Esophagus muscularis mucosa (tissue), 4 donors: Measurements from ENCODE around the gene MEGF9. TPM values are rescaled to one million over a fixed set of nuclear protein-coding genes. Genes with fewer than 3 reads are reported as not detected.

Experiments
- DNase-seq: peaks from one replicate; pipeline ENCODE4 v3.0.0-alpha.2; 2017; ENCODE audit errors: extremely low spot score
- H3K27ac ChIP-seq, 4 donors: fragments of 200-600 bp; sonication (generic); replicated peaks in 1 of 4; 1 replicate in 3 of 4; 2 replicates in 1 of 4; pipeline ENCODE4 v1.5.1; 2016 to 2019; ENCODE audit warnings: mild to moderate bottlenecking in 1 of 4
- H3K27me3 ChIP-seq, 4 donors: fragments of 200-600 bp; sonication (generic); one replicate each; pipeline versions ENCODE4 v1.5.1 to v1.6.0; 2016 to 2019
- H3K36me3 ChIP-seq, 4 donors: fragments of 200-600 bp; sonication (generic); one replicate each; pipeline ENCODE4 v1.5.1; 2016 to 2019
- H3K4me1 ChIP-seq, 4 donors: fragments of 200-600 bp; sonication (generic); one replicate each; pipeline ENCODE4 v1.5.1; 2016 to 2019
- H3K4me3 ChIP-seq, 4 donors: fragments of 200-600 bp; sonication (generic); 1 replicate in 2 of 4; 2 replicates in 2 of 4; pipeline ENCODE4 v1.5.1; 2016 to 2019; ENCODE audit warnings: mild to moderate bottlenecking in 4 of 4, moderate library complexity in 1 of 4
- H3K9me3 ChIP-seq, 4 donors: fragments of 200-600 bp; sonication (generic); 1 replicate in 3 of 4; 2 replicates in 1 of 4; pipeline ENCODE4 v1.5.1; 2016 to 2019
- CTCF ChIP-seq, 3 experiments: fragments of 200-600 bp in 2 of 3; fragments of 450-650 bp in 1 of 3; sonication (generic) in 2 of 3; IDR thresholded peaks; one replicate each; pipeline ENCODE4 v1.5.1; 2017 to 2019; ENCODE audit warnings: antibody characterized with exemption in 3 of 3, mild to moderate bottlenecking in 2 of 3, moderate library complexity in 1 of 3
- EP300 ChIP-seq: sonication (generic); formaldehyde crosslinking; IDR thresholded peaks from one replicate; pipeline ENCODE4 v1.6.1; 2017; ENCODE audit warnings: antibody characterized with exemption
- POLR2A ChIP-seq: fragments of 450-650 bp; IDR thresholded peaks from one replicate; pipeline ENCODE4 v1.6.1; 2017; ENCODE audit warnings: antibody characterized with exemption, moderate library complexity, mild to moderate bottlenecking, low read depth
- POLR2AphosphoS5 ChIP-seq, 2 donors: sonication (generic); formaldehyde crosslinking; IDR thresholded peaks; one replicate each; pipeline ENCODE4 v1.6.1; 2017; ENCODE audit warnings: antibody characterized with exemption in 2 of 2
- WGBS: methylation state at CpG from one replicate; pipeline ENCODE4 v1.1.5; 2018; 5-methylcytosine and 5-hydroxymethylcytosine counted together
- intact Hi-C: fragments of 100-400 bp; cut with DNase I; formaldehyde crosslinking; loops from one replicate; pipeline ENCODE4 v1.15.1; 2023
- total RNA-seq, 4 donors: library from RNA; depleted of rRNA; stranded (reverse); fragments of >200 nt; gene quantifications; one replicate each; pipeline versions ENCODE4 v1.1.0 to v1.2.1, GENCODE V29; 2016

Gene MEGF9
- total RNA-seq, 4 donors from 2014 or later = 17.1 to 23.1 (median 18.9) TPM

GRCh38 chr9:120603010-120603409 is 111.3 kb downstream of the MEGF9 start:
- H3K9me3 ChIP-seq = no peaks in the 10 kb centered on the region
- H3K27ac ChIP-seq = no peak overlapping the region
- no peak for DNase-seq
- WGBS = 100% methylated on average over 1 of the region's 1 CpG
- intact Hi-C loops = no loop called here
- no peaks in the 10 kb centered on the region for H3K4me1 ChIP-seq
- TF ChIP-seq EP300 (no peak), POLR2A (no peak), CTCF (IDR thresholded peaks at IDR 0.05) (no peak), POLR2AphosphoS5 (IDR thresholded peaks at IDR 0.05) (no peak)
- no peaks in the 10 kb centered on the region for H3K27me3 ChIP-seq
- peaks cover 4 to 34% (median 21%) of the 10 kb centered on the region in 4 donors for H3K36me3 ChIP-seq
- H3K4me3 ChIP-seq = no peak overlapping the region

GRCh38 chr9:120593955-120594277 is 120.4 kb downstream of the MEGF9 start:
- peaks cover 0 to 2% (median 0%) of the 10 kb centered on the region in 4 donors for H3K9me3 ChIP-seq
- no peaks in the 10 kb centered on the region for H3K36me3 ChIP-seq
- 23% methylated on average over 2 of the region's 2 CpGs for WGBS
- no peak overlapping the region for H3K4me3 ChIP-seq
- TF ChIP-seq CTCF (IDR thresholded peaks at IDR 0.05) = no peak
- TF ChIP-seq POLR2AphosphoS5 (IDR thresholded peaks at IDR 0.05) = no peak
- intact Hi-C loops = no loop called here
- H3K27ac ChIP-seq = no peak overlapping the region
- no peaks in the 10 kb centered on the region for H3K27me3 ChIP-seq
- DNase-seq = no peak
- no peaks in the 10 kb centered on the region for H3K4me1 ChIP-seq

GRCh38 chr9:120593250-120593954 is 120.9 kb downstream of the MEGF9 start:
- 88% methylated on average over 5 of the region's 5 CpGs for WGBS
- Histone ChIP-seq H3K27me3 (no peaks in the 10 kb centered on the region), H3K4me1 (no peaks in the 10 kb centered on the region), H3K36me3 (no peaks in the 10 kb centered on the region), H3K9me3 (peaks cover 0 to 2% (median 0%) of the 10 kb centered on the region in 4 donors), H3K27ac (no peak overlapping the region), H3K4me3 (no peak overlapping the region)
- intact Hi-C loops = no loop called here
- DNase-seq = no peak
- TF ChIP-seq CTCF (IDR thresholded peaks at IDR 0.05) = no peak
- TF ChIP-seq POLR2AphosphoS5 (IDR thresholded peaks at IDR 0.05) = no peak
- TF ChIP-seq EP300 = no peak
- no peak for TF ChIP-seq POLR2A

- intact Hi-C loops = no loop called here
- Histone ChIP-seq H3K27me3 (no peaks in the 10 kb centered on the region), H3K4me1 (no peaks in the 10 kb centered on the region), H3K27ac (no peak overlapping the region), H3K36me3 (no peaks in the 10 kb centered on the region), H3K9me3 (peaks cover 0 to 2% (median 0%) of the 10 kb centered on the region in 4 donors), H3K4me3 (no peak overlapping the region)
- DNase-seq = no peak
- TF ChIP-seq POLR2A = no peak
- TF ChIP-seq EP300 = no peak
- TF ChIP-seq CTCF (IDR thresholded peaks at IDR 0.05) = no peak
- TF ChIP-seq POLR2AphosphoS5 (IDR thresholded peaks at IDR 0.05) = no peak
- 89% methylated on average over 8 of the region's 8 CpGs for WGBS
Observed at GRCh38 chr9:120592210-120592609, 122.1 kb downstream of the MEGF9 start.

- H3K4me3 ChIP-seq = no peak overlapping the region
- no peak for TF ChIP-seq POLR2A
- TF ChIP-seq CTCF (IDR thresholded peaks at IDR 0.05) = no peak
- no peak for TF ChIP-seq EP300
- TF ChIP-seq POLR2AphosphoS5 (IDR thresholded peaks at IDR 0.05) = no peak
- 44% methylated on average over 1 of the region's 1 CpG for WGBS
- DNase-seq = no peak
- H3K27me3 ChIP-seq = no peaks in the 10 kb centered on the region
- intact Hi-C loops = no loop called here
- H3K9me3 ChIP-seq = peaks cover 0 to 2% (median 0%) of the 10 kb centered on the region in 4 donors
- no peaks in the 10 kb centered on the region for H3K4me1 ChIP-seq
- no peak overlapping the region for H3K27ac ChIP-seq
- H3K36me3 ChIP-seq = no peaks in the 10 kb centered on the region
Observed at GRCh38 chr9:120587328-120587727, 126.9 kb downstream of the MEGF9 start.
